ENCODE results near the gene DNM3. TPM values are rescaled to one million over a fixed set of nuclear protein-coding genes. Genes with fewer than 3 reads are reported as not detected.

The DNM3 gene
- total RNA-seq, 1 donor = 2.0 TPM

GRCh38 chr1:172109359-172109758 lies 268.1 kb downstream of the DNM3 start:
- no peak overlapping the region for H3K4me3 ChIP-seq (ENCODE audit: low read depth, low read length)
- DNase-seq (ENCODE audit: low read depth) = peak; percentile 49
- TF ChIP-seq CTCF (IDR thresholded peaks at IDR 0.05; ENCODE audit: insufficient read depth, low read length) = no peak

- no peak for TF ChIP-seq CTCF (IDR thresholded peaks at IDR 0.05; ENCODE audit: insufficient read depth, low read length)
- no peak overlapping the region for H3K4me3 ChIP-seq (ENCODE audit: low read depth, low read length)
- DNase-seq (ENCODE audit: low read depth) = no peak
Observed at GRCh38 chr1:172112576-172112975, 271.3 kb downstream of the DNM3 start.

GRCh38 chr1:172117800-172118199 lies 276.5 kb downstream of the DNM3 start:
- H3K4me3 ChIP-seq (ENCODE audit: low read depth, low read length) = no peak overlapping the region
- DNase-seq (ENCODE audit: low read depth) = no peak

GRCh38 chr1:172118618-172119017 lies 277.3 kb downstream of the DNM3 start:
- no peak overlapping the region for H3K4me3 ChIP-seq (ENCODE audit: low read depth, low read length)
- DNase-seq (ENCODE audit: low read depth) = no peak
- no peak for TF ChIP-seq CTCF (IDR thresholded peaks at IDR 0.05; ENCODE audit: insufficient read depth, low read length)

More at GRCh38 chr1:172117800-172118199, 276.5 kb downstream of the DNM3 start:
- no peak for TF ChIP-seq CTCF (IDR thresholded peaks at IDR 0.05; ENCODE audit: insufficient read depth, low read length)

- DNase-seq (ENCODE audit: low read depth) = no peak
- no peak for TF ChIP-seq CTCF (IDR thresholded peaks at IDR 0.05; ENCODE audit: insufficient read depth, low read length)
- H3K4me3 ChIP-seq (ENCODE audit: low read depth, low read length) = no peak overlapping the region
Observed at GRCh38 chr1:172119184-172119583, 277.9 kb downstream of the DNM3 start.

GRCh38 chr1:172120381-172120780 lies 279.1 kb downstream of the DNM3 start:
- peak; percentile 13 for DNase-seq (ENCODE audit: low read depth)
- TF ChIP-seq CTCF (IDR thresholded peaks at IDR 0.05; ENCODE audit: insufficient read depth, low read length) = no peak
- H3K4me3 ChIP-seq (ENCODE audit: low read depth, low read length) = no peak overlapping the region

- DNase-seq (ENCODE audit: low read depth) = no peak
- TF ChIP-seq CTCF (IDR thresholded peaks at IDR 0.05; ENCODE audit: insufficient read depth, low read length) = no peak
- H3K4me3 ChIP-seq (ENCODE audit: low read depth, low read length) = no peak overlapping the region
Observed at GRCh38 chr1:172121081-172121717, 279.9 kb downstream of the DNM3 start.
